ENCODE measurements around the gene PPP1CB.

The PPP1CB gene

DNA sequence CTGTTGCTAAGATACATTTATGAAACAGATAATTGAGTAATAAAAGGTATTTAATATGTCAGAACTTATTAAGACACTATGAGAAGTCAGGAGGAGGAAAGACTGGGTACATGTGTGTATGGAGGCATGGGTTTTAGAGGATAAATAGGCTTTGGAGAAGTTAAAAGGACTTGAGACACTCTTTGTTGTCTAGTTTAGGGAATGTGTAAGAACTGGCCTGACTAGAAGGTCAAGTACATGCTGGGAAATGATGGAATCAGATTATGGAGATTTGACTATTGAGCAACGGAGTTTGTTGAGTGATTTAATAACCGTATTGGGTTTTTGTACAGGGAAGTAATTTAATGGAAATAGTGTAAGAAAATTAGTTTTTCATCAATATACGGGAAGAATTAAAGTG lies 30.8 kb downstream of the PPP1CB start:
- TF ChIP-seq, protein P1, sequence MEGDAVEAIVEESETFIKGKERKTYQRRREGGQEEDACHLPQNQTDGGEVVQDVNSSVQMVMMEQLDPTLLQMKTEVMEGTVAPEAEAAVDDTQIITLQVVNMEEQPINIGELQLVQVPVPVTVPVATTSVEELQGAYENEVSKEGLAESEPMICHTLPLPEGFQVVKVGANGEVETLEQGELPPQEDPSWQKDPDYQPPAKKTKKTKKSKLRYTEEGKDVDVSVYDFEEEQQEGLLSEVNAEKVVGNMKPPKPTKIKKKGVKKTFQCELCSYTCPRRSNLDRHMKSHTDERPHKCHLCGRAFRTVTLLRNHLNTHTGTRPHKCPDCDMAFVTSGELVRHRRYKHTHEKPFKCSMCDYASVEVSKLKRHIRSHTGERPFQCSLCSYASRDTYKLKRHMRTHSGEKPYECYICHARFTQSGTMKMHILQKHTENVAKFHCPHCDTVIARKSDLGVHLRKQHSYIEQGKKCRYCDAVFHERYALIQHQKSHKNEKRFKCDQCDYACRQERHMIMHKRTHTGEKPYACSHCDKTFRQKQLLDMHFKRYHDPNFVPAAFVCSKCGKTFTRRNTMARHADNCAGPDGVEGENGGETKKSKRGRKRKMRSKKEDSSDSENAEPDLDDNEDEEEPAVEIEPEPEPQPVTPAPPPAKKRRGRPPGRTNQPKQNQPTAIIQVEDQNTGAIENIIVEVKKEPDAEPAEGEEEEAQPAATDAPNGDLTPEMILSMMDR (IDR thresholded peaks at IDR 0.05), result no peak

DNA sequence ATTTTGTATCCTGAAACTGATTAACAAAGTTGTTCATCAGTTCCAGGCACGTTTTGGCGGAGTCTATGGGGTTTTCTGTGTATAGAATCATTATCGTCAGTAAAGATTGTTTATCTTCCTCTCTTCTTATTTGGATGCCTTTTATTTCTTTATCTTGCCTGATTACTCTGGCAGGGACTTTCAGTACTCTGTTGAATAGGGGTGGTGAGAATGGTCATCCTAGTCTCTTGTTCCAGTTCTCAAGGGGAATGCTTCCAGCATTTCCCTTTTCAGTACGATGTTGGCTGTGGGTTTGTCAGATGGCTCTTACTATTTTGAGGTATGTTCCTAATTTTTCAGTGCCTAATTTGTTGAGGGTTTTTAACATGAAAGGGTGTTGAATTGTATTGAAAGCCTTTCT lies 45.0 kb downstream of the PPP1CB start:
- TF ChIP-seq, protein P1 (IDR thresholded peaks at IDR 0.05), result no peak

DNA sequence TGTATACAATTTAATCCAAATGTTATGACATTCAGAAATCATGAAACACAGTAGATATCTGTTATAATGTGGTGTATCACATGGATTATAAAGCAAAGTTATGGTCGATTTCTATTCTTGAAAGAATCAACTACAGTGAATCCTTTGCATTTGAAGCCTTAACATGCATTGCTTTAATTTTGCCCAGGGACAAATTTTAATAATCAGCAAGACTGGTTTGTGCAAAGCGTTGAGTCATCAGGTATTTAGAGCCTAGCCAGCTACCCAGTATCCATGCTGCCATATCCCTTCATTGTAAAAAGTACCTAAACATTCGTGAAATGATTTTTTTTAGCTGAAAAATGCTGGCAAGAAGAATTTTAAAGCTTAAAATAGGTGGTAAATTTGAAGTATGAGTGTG lies 50.1 kb downstream of the PPP1CB start:
- TF ChIP-seq, protein P1 (IDR thresholded peaks at IDR 0.05), result no peak

DNA sequence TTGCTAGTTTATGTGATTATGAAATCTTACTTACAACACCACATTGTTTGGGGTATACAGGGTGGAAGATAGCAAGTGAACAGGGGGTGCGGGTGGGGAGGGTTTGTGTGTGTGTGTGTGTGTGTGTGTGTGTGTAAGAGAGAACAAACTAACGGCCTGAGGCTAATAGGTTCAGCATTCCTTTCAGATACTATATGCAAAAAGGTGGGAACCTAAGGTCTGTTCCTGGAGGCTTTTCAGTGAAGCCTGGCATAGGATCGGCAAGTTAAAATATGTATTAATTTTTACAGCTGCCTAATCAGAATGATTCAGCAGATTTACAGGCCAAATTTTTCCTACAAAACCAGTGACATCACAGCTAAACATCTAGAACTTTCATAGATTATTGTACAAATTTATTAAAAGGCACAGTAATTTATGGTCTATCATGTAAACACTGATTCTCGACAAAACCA lies 51.4 kb downstream of the PPP1CB start:
- TF ChIP-seq, protein P1 (IDR thresholded peaks at IDR 0.05), result no peak

DNA sequence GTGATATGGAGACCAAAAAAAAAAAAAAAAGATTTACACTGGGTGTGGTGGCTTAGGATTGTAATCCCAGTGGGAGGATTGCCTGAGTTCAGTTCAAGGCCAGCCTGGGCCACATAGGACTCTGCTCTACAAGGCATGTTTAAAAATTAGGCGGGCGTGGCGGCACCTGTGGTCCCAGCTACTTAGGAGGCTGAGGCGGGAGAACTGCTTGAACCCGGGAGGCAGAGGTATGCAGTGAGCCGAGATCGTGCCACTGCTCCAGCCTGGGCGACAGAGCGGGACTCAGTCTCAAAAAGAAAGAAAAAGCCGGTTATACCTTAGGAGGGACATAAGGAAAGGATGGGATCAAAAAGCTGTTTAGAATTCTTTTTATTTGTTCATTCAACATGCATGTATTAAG lies 58.3 kb downstream of the PPP1CB start:
- TF ChIP-seq, protein P1 (IDR thresholded peaks at IDR 0.05), result no peak

DNA sequence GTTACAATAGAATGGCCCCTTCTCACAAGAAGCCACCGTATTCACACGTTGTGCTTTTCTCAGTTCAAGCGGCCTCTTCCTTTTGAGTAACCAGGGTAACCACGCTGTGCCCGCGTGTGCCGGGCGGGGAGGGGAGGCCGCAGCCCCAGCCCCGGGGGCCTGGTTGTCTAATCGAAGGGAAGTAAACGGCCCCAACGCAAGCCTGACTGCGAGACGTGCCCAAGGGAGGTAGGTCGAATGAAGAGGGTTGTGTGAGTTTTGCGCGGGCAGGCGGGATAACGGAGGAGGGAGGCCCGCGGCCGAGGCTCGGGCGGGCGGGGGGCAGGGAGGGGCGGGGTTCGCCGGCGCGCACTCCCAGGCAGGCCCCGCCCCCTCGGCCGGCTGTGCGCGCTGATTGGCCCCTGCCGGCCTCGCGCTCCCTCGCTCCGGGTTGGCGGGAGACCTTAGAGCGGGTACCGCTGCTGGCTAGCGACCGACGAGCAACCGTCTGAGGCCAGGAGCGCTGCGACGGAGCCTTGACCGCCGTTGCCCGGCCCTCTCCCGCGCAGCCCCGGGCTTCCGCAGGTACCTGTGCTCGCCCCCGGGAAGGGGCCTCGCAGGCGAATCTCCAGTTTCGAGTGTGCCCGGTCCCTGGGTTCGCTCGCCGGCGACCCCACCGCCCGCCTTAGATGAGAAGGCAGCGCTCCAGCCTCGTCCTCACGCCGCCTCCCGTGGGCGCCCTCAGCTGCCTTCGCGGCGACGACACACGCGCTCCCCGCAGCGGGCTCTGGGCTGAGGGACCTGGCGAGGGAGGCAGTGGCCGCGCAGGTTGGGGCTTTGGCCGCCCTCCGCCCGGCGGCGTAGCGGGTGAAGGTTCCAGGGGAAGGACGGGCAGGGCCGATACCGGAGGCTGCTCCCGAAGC lies 59.0 kb downstream of the PPP1CB start, which contains the start of gene SPDYA:
Gene SPDYA, plus strand, starts transcription at position 451 of the 902 bp plus-strand sequence. CDS start 5,181 bp downstream, outside the sequence.
- TF ChIP-seq, protein P1 (IDR thresholded peaks at IDR 0.05), result no peak

DNA sequence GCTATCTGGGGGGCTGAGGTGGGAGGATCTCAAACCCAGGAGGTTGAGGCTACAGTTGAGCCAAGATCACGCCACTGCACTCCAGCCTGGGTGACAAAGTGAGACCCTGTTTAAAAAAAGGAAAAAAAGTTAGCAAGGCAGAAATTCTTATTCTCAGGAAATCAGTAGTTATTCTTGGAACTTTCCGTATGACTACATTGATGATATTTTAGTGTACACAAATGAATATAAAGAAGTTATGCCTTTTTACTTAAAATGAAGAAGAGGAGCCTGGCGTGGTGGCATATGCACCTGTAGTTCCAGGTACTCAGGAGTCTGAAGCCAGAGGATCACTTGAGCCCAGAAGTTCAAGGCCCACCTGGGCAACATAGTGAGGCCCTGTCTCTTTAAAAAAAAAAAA lies 66.4 kb downstream of the PPP1CB start:
- TF ChIP-seq, protein P1 (IDR thresholded peaks at IDR 0.05), result no peak
